HepG2 (cell line): Measurements from ENCODE around the gene UBE2Q1.

ENCODE experiments used
- ARNT ChIP-seq: fragments of 450-650 bp; IDR thresholded peaks from 2 replicates; pipeline ENCODE4 v1.6.1; 2017
- MXI1 ChIP-seq: IDR thresholded peaks from 3 replicates; pipeline ENCODE4 v1.6.1; 2012; ENCODE audit warnings: low read depth, low read length, inconsistent platforms, borderline replicate concordance
- NCOR1 ChIP-seq: fragments of 200-600 bp; sonication (generic); IDR thresholded peaks from 2 replicates; pipeline ENCODE4 v1.7.0; 2017; ENCODE audit warnings: antibody characterized with exemption, low read length, borderline replicate concordance
- RFX5 ChIP-seq: IDR thresholded peaks from 2 replicates; pipeline ENCODE4 v1.6.1; 2011; ENCODE audit warnings: low read depth, low read length, improper control_type of control experiment
- SUZ12 ChIP-seq: fragments of 150-350 bp; IDR thresholded peaks from 2 replicates; pipeline ENCODE4 v1.6.1; 2014; ENCODE audit warnings: low read depth, low read length
- TCF7L2 ChIP-seq: IDR thresholded peaks from 2 replicates; pipeline ENCODE4 v1.6.1; 2011; ENCODE audit warnings: mild to moderate bottlenecking, low read depth, low read length, moderate library complexity
- TSC22D2 ChIP-seq: sonication (generic); formaldehyde crosslinking; IDR thresholded peaks from 2 replicates; pipeline ENCODE4 v1.5.1; 2020; ENCODE audit warnings: missing genetic modification reagents, mild to moderate bottlenecking, borderline replicate concordance
- ZNF207 ChIP-seq: fragments of 450-650 bp; IDR thresholded peaks from 2 replicates; pipeline ENCODE4 v1.6.1; 2016; ENCODE audit warnings: antibody characterized with exemption, borderline replicate concordance
- ZNF224 ChIP-seq: sonication (generic); formaldehyde crosslinking; IDR thresholded peaks from 2 replicates; pipeline ENCODE4 v1.5.0; 2020; ENCODE audit warnings: mild to moderate bottlenecking, missing genetic modification reagents
- ZNF782 ChIP-seq: sonication (generic); formaldehyde crosslinking; IDR thresholded peaks from 2 replicates; pipeline ENCODE4 v1.4.0; 2020; ENCODE audit warnings: missing genetic modification reagents, mild to moderate bottlenecking, borderline replicate concordance
- ZSCAN9 ChIP-seq: IDR thresholded peaks from 2 replicates; pipeline ENCODE4 v1.6.1; 2016; ENCODE audit warnings: borderline replicate concordance
- TF ChIP-seq, protein P1 (sequence below): sonication (generic); formaldehyde crosslinking; IDR thresholded peaks from 2 replicates; pipeline ENCODE4 v1.5.0; 2020; ENCODE audit warnings: mild to moderate bottlenecking, missing genetic modification reagents, moderate library complexity
- TF ChIP-seq, protein P2 (sequence below): IDR thresholded peaks from 2 replicates; pipeline ENCODE4 v1.6.1; 2012; ENCODE audit warnings: low read depth, low read length, improper control_type of control experiment

DNA sequence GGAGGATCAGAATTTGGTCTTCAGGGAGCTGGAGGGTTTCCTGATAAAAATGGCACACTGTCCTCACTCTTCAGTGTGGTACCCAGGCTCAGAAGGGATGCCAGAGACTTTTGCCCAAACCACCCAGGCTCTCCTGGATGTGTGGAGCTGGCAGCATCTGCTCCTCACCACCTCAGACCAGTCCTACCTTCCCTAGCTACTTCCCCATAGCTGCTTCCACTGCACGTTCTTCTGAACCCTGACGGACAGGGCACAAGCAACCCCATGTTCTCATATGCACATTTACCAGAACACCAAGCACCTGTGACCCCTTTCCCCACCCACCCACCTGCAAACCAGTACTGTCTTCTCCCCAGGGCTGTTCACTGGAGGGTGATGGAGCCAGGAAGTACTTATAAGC, 44.9 kb upstream of the UBE2Q1 start:
- TF ChIP-seq NCOR1: no peak
- TF ChIP-seq RFX5: no peak
- TF ChIP-seq, protein P1, sequence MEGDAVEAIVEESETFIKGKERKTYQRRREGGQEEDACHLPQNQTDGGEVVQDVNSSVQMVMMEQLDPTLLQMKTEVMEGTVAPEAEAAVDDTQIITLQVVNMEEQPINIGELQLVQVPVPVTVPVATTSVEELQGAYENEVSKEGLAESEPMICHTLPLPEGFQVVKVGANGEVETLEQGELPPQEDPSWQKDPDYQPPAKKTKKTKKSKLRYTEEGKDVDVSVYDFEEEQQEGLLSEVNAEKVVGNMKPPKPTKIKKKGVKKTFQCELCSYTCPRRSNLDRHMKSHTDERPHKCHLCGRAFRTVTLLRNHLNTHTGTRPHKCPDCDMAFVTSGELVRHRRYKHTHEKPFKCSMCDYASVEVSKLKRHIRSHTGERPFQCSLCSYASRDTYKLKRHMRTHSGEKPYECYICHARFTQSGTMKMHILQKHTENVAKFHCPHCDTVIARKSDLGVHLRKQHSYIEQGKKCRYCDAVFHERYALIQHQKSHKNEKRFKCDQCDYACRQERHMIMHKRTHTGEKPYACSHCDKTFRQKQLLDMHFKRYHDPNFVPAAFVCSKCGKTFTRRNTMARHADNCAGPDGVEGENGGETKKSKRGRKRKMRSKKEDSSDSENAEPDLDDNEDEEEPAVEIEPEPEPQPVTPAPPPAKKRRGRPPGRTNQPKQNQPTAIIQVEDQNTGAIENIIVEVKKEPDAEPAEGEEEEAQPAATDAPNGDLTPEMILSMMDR: no peak
- TF ChIP-seq ZNF782 (CRISPR knock-in tag): no peak
- no peak for TF ChIP-seq TCF7L2
- TF ChIP-seq MXI1: no peak
- TF ChIP-seq ZNF224: no peak
- no peak for TF ChIP-seq ARNT
- TF ChIP-seq ZSCAN9 (CRISPR knock-in tag): no peak
- no peak for TF ChIP-seq ZNF207
- no peak for TF ChIP-seq SUZ12
- TF ChIP-seq, protein P2, sequence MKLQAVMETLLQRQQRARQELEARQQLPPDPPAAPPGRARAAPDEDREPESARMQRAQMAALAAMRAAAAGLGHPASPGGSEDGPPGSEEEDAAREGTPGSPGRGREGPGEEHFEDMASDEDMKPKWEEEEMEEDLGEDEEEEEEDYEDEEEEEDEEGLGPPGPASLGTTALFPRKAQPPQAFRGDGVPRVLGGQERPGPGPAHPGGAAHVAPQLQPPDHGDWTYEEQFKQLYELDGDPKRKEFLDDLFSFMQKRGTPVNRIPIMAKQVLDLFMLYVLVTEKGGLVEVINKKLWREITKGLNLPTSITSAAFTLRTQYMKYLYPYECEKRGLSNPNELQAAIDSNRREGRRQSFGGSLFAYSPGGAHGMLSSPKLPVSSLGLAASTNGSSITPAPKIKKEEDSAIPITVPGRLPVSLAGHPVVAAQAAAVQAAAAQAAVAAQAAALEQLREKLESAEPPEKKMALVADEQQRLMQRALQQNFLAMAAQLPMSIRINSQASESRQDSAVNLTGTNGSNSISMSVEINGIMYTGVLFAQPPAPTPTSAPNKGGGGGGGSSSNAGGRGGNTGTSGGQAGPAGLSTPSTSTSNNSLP: no peak
- TF ChIP-seq TSC22D2 (CRISPR knock-in tag): no peak
